ENCODE measurements around the gene ADGRL1.
"Not testable (repeated sequence)": the region's sequence is repeated elsewhere in the genome, so short reads cannot be mapped to it uniquely, and the experiment has no call there.

ADGRL1 gene

DNA sequence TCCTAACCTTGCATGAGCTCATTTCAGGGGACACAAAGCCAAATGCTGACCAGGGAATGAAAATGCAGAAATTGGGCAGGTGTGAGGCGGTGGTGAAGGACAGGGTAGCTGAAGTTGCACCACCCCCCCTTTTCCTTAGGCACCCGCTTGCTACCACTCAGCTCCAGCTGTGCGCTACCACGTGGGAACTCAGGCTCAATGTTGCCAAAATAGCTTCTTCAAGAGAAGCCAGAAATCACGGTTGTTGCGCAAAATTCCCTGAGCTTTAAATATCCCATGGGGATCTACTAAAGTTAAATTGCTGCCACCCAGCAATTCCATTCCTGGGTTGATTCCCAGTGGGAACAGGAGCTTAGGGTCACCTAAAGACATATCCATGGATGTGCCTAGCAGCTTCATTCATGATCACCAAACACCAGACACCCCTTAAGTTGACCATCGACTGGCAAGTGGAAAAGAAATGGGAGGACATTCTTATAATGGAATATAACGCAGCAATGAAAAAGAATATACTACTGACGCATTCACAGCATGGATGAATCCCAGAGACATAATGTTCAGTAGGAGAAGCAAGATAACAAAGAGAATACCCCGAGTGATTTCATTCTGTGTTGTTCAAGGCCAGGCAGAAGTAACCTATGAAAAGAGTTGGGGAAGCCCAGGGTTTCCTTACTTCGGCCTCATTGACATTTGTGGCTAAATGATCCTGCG is 12.8 kb upstream of the ADGRL1 start:
- peaks cover 20% of the 10 kb centered on the region for H3K27me3 Mint-ChIP-seq (ENCODE audit: low read depth, poor library complexity)
- no peak overlapping the region for H3K27ac Mint-ChIP-seq
- no peak for DNase-seq
- H3K4me1 Mint-ChIP-seq: peaks cover 13% of the 10 kb centered on the region
- H3K4me3 Mint-ChIP-seq: no peak overlapping the region
- no peaks in the 10 kb centered on the region for H3K36me3 Mint-ChIP-seq (ENCODE audit: low read depth)
- peaks cover 3% of the 10 kb centered on the region for H3K9me3 Mint-ChIP-seq
- TF ChIP-seq, protein P1, sequence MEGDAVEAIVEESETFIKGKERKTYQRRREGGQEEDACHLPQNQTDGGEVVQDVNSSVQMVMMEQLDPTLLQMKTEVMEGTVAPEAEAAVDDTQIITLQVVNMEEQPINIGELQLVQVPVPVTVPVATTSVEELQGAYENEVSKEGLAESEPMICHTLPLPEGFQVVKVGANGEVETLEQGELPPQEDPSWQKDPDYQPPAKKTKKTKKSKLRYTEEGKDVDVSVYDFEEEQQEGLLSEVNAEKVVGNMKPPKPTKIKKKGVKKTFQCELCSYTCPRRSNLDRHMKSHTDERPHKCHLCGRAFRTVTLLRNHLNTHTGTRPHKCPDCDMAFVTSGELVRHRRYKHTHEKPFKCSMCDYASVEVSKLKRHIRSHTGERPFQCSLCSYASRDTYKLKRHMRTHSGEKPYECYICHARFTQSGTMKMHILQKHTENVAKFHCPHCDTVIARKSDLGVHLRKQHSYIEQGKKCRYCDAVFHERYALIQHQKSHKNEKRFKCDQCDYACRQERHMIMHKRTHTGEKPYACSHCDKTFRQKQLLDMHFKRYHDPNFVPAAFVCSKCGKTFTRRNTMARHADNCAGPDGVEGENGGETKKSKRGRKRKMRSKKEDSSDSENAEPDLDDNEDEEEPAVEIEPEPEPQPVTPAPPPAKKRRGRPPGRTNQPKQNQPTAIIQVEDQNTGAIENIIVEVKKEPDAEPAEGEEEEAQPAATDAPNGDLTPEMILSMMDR (IDR thresholded peaks at IDR 0.05): no peak

DNA sequence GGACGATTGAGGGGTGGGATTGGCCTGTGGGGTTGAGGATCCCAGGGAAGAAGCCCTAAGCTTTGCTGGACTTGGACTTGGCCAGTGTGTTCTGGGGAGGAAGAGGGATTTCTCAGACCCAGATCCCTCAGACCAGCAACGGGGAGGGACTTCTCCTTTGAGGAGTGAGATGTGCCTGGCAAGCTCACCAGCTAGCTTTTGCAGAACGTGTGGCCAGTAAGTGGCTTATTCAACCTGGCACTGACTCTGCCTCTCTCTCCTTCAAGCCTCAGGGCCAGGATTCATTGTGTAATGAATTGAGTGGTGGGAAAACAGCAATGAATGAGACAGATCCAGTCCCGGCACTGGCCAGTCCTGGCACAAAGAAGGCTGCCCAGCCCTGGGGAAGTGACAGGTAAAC is 11.9 kb upstream of the ADGRL1 start:
- H3K9me3 Mint-ChIP-seq; H3K36me3 Mint-ChIP-seq (ENCODE audit: low read depth); H3K4me3 Mint-ChIP-seq; H3K27ac Mint-ChIP-seq; DNase-seq: not testable (repeated sequence)
- Mint-ChIP-seq H3K4me1 (peaks cover 13% of the 10 kb centered on the region), H3K27me3 (ENCODE audit: low read depth, poor library complexity) (peaks cover 20% of the 10 kb centered on the region)

DNA sequence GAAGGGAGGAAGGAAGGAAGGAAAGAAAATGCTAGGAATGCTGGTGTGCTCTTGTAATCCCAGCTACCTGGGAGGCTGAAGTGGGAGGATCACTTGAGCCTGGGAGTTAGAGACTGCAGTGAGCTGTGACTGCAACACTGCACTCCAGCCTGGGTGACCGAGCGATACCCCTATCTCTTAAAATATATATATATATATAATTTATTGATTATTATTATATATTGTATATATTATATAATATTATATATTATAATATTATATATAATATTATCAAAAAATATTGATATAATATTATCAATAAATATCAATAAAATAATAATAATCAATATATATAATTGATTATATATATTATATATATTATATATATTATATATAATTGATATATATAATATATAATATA is 8.6 kb upstream of the ADGRL1 start:
- TF ChIP-seq, protein P1 (IDR thresholded peaks at IDR 0.05): no peak
- H3K4me3 Mint-ChIP-seq: no peak overlapping the region
- H3K27ac Mint-ChIP-seq: no peak overlapping the region
- peaks cover 6% of the 10 kb centered on the region for H3K4me1 Mint-ChIP-seq
- peaks cover 3% of the 10 kb centered on the region for H3K9me3 Mint-ChIP-seq
- peaks cover 13% of the 10 kb centered on the region for H3K27me3 Mint-ChIP-seq (ENCODE audit: low read depth, poor library complexity)
- no peak for DNase-seq
- H3K36me3 Mint-ChIP-seq (ENCODE audit: low read depth): no peaks in the 10 kb centered on the region

DNA sequence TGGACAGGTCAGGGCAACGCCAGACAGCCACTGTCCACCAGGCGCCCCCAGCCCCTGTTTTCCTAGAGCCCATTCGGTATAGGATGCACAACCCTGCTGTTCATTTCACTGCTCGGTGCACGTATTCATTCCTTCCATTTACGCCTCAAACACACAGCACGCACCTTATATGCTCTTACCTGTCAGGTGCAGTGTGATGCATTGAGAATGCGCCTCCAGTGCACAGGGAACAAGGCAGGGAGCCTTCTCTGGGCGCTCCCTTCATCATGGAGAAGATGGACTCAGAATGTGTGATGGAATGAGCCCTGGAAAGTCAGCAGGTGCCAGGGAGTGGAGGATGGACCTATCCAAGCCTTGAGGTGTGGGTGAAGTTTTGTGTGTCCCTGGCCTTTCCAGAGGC is 4.2 kb upstream of the ADGRL1 start:
- H3K27ac Mint-ChIP-seq; DNase-seq; H3K4me3 Mint-ChIP-seq; H3K9me3 Mint-ChIP-seq; H3K27me3 Mint-ChIP-seq (ENCODE audit: low read depth, poor library complexity); H3K36me3 Mint-ChIP-seq (ENCODE audit: low read depth): not testable (repeated sequence)
- H3K4me1 Mint-ChIP-seq: peaks cover 27% of the 10 kb centered on the region

DNA sequence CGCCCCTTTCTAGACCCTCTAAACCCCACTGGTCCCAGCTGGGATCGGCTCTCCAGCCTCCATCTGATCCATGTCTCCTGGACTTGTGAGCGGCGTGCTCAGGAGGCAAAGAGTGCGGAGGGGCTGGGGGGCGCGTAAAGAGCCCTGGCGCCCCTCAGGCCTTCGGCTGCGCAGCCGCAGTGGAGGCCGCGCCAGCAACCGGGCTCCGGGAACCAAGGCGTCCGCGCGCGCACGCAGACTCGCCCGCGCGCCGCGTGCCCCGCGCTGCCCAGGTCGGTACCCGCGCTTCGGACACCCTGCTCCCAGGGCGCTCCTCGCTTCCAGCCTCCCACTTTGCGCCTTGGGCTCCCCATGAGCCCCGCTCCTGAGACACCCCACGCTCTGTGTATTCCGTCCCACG is 3.4 kb upstream of the ADGRL1 start:
- not testable (repeated sequence) for H3K36me3 Mint-ChIP-seq (ENCODE audit: low read depth); DNase-seq; H3K4me3 Mint-ChIP-seq; H3K27me3 Mint-ChIP-seq (ENCODE audit: low read depth, poor library complexity); H3K9me3 Mint-ChIP-seq; H3K27ac Mint-ChIP-seq
- H3K4me1 Mint-ChIP-seq: peaks cover 33% of the 10 kb centered on the region

DNA sequence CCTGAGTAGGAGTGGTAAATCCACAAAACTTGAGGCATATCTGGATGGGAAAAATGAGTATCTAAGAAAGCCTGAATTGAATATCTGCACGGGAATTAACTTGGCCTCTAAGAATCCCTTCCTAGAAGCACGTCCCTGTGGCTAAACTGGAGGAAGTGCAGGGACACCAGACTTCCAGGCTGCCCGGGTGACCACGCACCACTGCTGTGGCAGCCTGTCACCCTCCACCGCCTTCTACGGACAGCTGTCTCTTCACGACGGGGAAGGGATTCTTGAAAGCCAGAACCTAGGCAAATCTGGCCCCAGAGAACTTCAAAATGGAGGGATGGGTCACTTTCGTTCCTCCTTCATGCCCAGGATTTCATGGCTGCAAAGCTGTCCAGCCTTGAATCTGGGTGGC is 2.5 kb upstream of the ADGRL1 start:
- not testable (repeated sequence) for H3K36me3 Mint-ChIP-seq (ENCODE audit: low read depth); H3K27ac Mint-ChIP-seq; DNase-seq; H3K4me3 Mint-ChIP-seq; H3K27me3 Mint-ChIP-seq (ENCODE audit: low read depth, poor library complexity); H3K9me3 Mint-ChIP-seq
- H3K4me1 Mint-ChIP-seq: peaks cover 42% of the 10 kb centered on the region

DNA sequence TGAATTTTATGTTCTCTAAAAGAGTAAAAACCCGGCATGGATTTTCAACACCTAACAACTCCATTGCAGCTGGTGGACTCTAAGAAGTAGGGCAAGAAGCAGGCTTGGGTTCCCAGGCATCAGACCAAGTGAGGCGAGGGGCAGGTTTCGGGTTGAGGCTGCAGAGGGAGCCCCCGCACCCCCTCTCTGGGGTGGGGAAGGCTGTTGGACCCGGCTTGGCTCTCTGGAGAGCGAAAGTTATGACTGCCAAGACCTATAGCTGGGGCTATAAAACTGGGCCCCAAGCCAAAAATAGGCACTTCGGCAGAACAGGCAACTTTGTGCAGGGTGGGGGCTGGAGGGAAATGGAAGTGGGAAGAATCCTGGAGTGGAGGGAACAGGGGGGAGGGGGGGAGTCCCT is 1.8 kb upstream of the ADGRL1 start:
- H3K27me3 Mint-ChIP-seq (ENCODE audit: low read depth, poor library complexity); H3K27ac Mint-ChIP-seq; H3K9me3 Mint-ChIP-seq; DNase-seq; H3K36me3 Mint-ChIP-seq (ENCODE audit: low read depth): not testable (repeated sequence)
- Mint-ChIP-seq H3K4me3 (peak overlapping the region; percentile 89), H3K4me1 (peaks cover 49% of the 10 kb centered on the region)

DNA sequence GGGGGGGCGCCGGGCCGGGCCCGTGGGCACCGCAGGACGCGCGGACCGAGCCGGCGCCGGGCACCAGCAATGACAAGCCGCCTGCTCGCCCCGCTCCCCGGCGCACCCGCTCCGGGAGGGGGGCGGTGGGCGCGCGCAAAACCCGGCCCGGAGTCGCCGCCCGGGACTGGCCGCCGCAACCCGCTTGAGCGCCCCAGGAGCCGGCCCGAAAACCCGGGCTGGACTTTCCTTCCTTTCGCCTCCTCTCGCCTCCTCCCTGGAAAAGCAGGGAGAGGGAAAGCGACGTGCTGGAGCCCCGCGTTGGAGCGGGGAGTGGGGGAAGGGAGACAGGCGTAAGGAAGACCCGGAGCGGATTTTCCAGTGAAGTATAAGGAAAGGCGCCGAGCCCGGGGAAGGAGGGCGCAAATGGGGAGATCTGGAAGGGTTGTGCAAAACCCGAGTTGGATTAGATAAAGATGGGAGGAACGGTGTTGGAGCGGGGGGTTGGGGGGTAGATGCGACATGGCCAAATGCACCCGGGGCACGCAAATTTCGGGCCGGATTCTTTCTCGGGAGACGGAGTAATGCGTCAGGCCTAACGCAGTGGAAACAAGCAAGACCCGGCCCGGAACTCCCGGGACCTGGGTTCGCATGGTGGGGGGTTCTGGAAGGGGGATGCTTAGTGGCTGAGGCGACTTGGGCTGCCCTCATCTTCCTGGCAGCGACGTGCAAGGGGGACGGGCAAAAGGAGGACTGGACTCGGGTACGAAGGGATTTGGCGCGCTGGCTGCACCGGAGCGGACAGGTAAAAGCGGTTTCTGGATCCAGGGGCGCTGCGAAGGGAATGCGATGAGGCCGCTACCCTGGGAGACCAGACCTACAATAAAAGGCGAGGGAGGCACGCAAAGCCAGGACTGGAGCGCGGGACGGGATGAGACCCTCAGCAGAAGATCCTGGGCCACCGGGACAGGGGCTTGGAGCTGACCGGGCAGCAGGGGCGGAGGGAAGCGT is 1.1 kb upstream of the ADGRL1 start:
- not testable (repeated sequence) for H3K27me3 Mint-ChIP-seq (ENCODE audit: low read depth, poor library complexity); H3K36me3 Mint-ChIP-seq (ENCODE audit: low read depth); H3K9me3 Mint-ChIP-seq
- DNase-seq: peak; percentile 95
- Mint-ChIP-seq H3K4me1 (peaks cover 53% of the 10 kb centered on the region), H3K27ac (peak overlapping the region; percentile 98), H3K4me3 (peak overlapping the region; percentile 89)

DNA sequence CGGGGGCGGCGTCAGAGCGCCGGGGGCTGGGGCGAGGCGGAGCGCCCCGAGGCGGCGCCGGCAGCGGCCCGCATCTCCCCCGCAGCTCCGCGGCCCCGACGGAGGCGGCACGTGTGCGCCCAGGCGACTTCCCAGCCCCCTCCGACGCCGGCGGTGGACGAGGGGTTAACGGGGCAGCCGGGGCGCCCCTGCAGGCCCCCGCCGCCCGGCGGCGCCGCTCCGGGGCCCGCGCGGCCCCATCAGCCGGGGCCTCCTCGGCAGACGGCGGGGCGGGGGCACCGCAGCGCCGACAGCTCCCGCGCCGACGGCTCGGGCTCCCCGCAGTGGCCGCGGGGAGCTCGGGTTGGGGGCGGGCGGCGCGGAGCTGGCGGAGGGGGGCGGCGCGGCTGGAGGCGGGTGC is 339 bp upstream of the ADGRL1 start:
- H3K27me3 Mint-ChIP-seq (ENCODE audit: low read depth, poor library complexity); H3K9me3 Mint-ChIP-seq; H3K36me3 Mint-ChIP-seq (ENCODE audit: low read depth); H3K27ac Mint-ChIP-seq: not testable (repeated sequence)
- Mint-ChIP-seq H3K4me1 (peaks cover 59% of the 10 kb centered on the region), H3K4me3 (peak overlapping the region; percentile 81)
- DNase-seq: peak; percentile 49

DNA sequence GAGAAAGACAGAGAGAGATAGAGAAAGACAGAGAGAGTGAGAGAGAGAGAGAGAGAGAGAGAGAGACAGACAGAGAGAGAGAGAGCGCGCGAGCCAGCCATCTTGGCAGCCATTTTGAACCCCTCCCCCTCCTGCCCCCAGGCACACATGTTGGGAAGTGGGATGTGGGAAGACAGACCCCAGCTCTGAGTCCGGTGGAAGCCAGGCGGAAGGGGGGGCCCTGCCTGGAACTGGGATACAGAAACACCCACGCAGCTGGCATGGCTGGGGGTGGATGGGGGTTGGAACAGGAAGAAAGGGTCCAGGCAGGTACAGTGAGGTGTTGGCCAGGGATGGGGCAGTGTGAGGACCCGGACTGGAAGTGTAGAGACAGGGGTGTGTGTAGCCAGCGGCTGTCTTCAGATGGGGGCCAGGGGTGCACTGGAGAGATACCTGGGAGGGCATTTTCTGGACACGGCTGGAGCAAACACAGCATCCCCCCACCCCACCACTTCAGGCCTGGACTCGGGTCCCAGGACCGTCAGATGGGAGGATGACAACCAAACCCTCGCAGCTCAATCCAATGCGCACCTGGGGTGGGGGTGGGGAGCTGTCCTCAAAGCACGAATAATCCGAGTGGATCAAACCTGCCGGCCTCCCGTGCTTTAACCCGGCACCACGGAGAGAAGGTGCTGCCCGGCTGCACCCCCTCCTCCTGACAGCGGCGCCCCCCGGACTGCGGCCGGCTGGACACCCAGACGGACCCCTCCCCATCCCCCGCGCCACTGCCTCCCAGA is 1.1 kb downstream of the ADGRL1 start:
- H3K27me3 Mint-ChIP-seq (ENCODE audit: low read depth, poor library complexity); H3K9me3 Mint-ChIP-seq; H3K36me3 Mint-ChIP-seq (ENCODE audit: low read depth): not testable (repeated sequence)
- Mint-ChIP-seq H3K4me3 (peak overlapping the region; percentile 91), H3K4me1 (peaks cover 64% of the 10 kb centered on the region), H3K27ac (peak overlapping the region; percentile 95)
- peak; percentile 30 for DNase-seq

DNA sequence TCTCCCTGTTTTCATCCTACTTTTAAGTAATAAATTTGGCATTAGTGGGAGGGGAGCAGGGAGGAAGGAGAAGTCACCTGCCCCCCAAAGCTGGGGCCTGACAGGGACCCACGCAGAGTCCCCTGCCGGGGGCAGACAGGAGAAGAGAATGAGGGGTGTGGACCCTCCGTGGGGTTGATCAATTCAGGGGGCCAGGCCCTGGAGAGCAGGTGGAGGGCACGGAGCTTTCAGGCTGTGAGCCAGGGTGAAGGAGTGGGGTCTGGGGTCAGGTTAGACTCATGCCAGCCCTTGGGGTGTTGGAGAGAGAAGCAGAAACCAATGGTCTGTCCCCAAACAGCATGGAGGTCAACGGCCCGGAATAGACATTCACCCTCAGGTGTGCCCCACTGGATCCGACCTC is 1.8 kb downstream of the ADGRL1 start:
- Mint-ChIP-seq H3K27ac (peak overlapping the region; percentile 95), H3K4me3 (peak overlapping the region; percentile 91), H3K4me1 (peaks cover 63% of the 10 kb centered on the region)
- H3K27me3 Mint-ChIP-seq (ENCODE audit: low read depth, poor library complexity); H3K9me3 Mint-ChIP-seq; DNase-seq; H3K36me3 Mint-ChIP-seq (ENCODE audit: low read depth): not testable (repeated sequence)

DNA sequence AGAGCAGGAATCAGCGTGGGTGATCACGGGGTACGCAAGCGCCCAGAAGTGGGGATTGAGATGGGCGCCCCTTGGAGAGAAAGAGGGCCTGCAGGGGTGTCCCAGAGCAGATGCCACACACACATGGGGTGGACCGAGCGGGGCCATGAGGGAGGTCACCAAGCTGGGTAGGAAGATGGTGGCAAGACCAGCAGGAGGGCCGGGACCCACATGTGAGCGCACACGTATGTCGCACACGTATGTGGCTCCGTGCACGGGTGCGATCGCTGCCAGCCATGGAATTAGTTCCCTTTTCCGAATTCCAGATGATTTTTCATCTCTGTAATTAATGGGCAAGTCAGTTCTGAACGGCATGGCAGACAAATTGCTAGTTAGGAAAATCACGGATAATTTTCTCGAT is 2.2 kb downstream of the ADGRL1 start:
- not testable (repeated sequence) for H3K27me3 Mint-ChIP-seq (ENCODE audit: low read depth, poor library complexity); H3K27ac Mint-ChIP-seq; DNase-seq; H3K9me3 Mint-ChIP-seq; H3K36me3 Mint-ChIP-seq (ENCODE audit: low read depth)
- peak overlapping the region; percentile 91 for H3K4me3 Mint-ChIP-seq
- peaks cover 61% of the 10 kb centered on the region for H3K4me1 Mint-ChIP-seq
